ENCODE measurements around the gene MTX1.
"Not testable (repeated sequence)": the region's sequence is repeated elsewhere in the genome, so short reads cannot be mapped to it uniquely, and the experiment has no call there.

Gene MTX1

DNA sequence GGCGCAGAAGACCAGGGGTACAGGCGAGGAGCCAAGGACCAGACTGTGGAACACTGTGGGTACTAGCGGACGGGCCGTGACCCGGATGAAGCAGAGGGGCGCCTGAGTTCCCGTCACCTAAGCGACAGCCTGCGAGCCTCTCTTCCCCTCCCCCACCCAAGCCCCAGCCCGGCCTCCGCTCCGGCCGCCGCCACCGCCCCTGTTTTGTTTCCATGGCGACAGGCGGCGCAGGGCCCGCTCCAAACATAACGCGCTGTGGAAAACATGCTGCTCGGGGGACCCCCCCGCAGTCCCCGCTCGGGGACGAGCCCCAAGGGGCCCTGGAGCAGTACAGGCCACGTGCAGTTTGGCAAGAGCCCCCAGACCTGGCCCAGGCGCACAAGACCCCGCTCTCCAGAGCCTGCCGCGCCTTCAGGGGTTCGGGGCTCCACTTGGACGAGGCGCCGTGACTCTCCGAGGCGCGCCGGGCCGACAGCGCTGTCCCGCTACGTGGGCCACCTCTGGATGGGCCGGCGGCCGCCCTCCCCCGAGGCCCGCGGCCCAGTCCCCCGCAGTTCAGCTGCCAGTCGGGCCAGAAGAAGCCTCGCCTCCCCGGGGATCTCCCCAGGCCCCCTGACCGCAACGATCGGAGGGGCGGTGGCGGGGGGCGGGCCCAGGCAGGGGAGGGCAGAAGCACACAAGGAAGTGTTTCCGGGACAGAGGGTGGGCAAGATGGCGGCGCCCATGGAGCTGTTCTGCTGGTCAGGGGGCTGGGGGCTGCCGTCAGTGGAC, at the start of gene MTX1:
MTX1 (plus strand) TSS at position 155 of the 771 bp plus-strand sequence; CDS start at position 265, 110 bp downstream.
- in situ Hi-C loops (cut with MboI; ENCODE audit: low sequenced_read_pairs) = no loop called here

DNA sequence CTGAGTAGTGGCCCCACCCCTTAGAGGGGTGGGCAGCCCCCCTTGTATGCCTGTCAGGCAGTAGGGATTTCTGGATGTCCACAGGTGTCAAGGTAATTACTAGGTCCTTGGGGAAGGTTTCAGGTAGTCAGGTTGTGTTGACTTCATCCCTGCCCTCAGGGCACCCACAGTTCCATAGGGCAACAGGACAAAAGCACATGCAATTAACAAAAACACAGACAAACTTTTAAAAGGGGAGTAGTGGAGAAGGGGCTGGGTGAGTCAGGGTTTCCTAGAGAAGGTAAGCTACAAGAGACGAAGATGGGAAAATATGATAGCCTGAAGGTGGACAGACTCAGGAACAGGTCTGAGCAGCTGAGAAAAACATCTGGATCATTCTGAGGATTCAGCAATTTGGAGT, 49.5 kb upstream of the MTX1 start:
- in situ Hi-C loops (cut with MboI; ENCODE audit: low sequenced_read_pairs) = no loop called here

GRCh38 chr1:155160128-155160527, 48.4 kb upstream of the MTX1 start:
- in situ Hi-C loops (cut with MboI; ENCODE audit: low sequenced_read_pairs) = no loop called here

DNA sequence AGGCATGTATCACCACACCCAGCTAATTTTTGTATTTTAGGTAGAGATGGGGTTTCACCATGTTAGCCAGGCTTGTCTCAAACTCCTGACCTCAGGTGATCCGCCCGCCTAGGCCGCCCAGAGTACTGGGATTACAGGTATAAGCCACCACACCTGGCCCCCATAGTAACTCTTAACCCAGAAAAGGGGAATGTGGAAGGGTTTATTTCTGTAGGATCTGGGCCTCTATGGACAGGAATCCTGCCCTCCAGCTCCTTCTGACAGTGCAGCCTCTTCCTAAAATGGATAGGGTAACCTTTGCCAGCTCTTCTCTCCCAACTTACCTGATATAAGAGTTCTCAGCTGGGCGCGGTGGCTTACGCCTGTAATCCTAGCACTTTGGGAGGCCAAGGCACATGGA, 45.9 kb upstream of the MTX1 start:
- in situ Hi-C loops (cut with MboI; ENCODE audit: low sequenced_read_pairs) = not testable (repeated sequence)

- in situ Hi-C loops (cut with MboI; ENCODE audit: low sequenced_read_pairs) = not testable (repeated sequence)
These were observed 44.7 kb upstream of the MTX1 start for GRCh38 chr1:155163785-155164184.

- in situ Hi-C loops (cut with MboI; ENCODE audit: low sequenced_read_pairs) = not testable (repeated sequence)
These were observed 43.9 kb upstream of the MTX1 start for GRCh38 chr1:155164625-155165024.

DNA sequence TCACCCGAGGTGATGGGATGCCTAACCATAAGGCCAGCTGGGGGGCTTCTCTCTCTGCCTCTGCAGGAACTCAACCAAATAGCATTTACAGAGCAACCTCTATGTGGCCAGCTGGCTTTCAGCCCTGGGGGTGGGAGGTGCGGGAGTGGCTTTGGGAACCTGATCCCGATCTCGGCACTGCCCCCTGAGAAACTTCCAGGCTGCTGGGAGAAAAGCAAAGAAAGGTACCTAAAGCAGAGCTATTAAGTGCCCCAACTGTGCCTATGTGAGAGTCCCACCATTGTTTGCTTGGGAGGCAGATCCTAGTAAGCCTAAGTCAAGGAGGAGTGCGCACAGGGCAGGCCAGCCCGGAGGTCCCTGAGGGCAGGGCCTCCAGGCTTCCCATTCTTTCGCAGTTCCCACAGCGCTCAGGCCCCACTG, 42.4 kb upstream of the MTX1 start:
- in situ Hi-C loops (cut with MboI; ENCODE audit: low sequenced_read_pairs) = no loop called here

GRCh38 chr1:155166471-155167165, 41.9 kb upstream of the MTX1 start:
- in situ Hi-C loops (cut with MboI; ENCODE audit: low sequenced_read_pairs) = no loop called here

- in situ Hi-C loops (cut with MboI; ENCODE audit: low sequenced_read_pairs) = no loop called here
These were observed 41.1 kb upstream of the MTX1 start for GRCh38 chr1:155167166-155168104.

- in situ Hi-C loops (cut with MboI; ENCODE audit: low sequenced_read_pairs) = not testable (repeated sequence)
These were observed 40.4 kb upstream of the MTX1 start for GRCh38 chr1:155168105-155168445.

DNA sequence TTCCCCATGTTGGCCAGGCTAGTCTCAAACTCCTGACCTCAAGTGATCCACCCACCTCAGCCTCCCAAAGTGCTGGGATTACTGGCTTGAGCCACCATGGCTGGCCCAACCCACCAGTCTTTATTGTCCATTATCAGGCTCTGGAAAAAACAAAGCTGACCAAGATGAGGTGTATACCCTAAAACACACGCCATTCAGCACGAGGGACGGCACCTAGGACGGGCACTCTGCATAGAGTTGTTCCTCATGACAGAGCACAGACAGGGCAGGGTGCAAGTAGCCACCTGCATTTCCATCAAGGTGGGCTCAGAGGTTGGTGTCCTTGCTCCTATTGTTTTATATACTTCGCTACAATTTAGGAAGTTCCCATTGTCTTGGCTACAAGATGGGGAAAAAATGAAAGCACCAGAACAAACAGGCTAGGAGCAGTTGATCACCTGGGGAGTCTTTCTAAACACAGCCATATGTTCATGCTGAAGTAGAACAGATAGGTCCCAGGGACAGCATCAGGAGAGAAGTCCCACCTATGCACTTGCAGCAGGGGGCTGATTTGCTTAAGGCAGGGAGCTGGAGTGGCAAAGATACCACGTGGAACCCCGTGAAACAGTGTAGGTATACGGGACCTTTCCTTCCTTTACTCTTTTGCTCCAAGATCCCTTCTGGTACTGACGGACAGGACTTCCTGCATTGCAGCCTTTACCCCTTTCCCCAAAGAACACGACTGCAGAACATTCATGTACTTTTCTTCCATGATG, 39.9 kb upstream of the MTX1 start:
- in situ Hi-C loops (cut with MboI; ENCODE audit: low sequenced_read_pairs) = no loop called here

DNA sequence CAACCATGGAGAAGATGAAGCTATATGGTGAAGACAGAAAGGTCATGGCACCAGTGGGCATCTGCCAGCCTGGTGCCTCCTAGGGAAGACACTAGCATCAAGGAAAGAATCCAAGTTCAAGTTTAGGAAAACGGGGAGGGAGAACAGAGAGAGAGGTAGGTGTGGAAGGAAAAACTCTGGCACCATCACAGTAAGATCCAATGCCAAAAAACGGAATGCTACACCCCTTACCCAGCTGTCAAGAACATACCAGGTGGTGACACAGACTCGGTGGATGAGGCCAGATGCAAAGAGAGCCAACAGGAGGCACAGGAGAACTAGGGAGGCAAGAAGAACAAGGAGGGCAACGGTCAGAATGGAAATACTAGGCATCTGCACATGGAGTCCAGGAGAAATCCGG, 39.0 kb upstream of the MTX1 start:
- in situ Hi-C loops (cut with MboI; ENCODE audit: low sequenced_read_pairs) = no loop called here

- in situ Hi-C loops (cut with MboI; ENCODE audit: low sequenced_read_pairs) = no loop called here
These were observed 38.3 kb upstream of the MTX1 start for GRCh38 chr1:155170101-155170785.

DNA sequence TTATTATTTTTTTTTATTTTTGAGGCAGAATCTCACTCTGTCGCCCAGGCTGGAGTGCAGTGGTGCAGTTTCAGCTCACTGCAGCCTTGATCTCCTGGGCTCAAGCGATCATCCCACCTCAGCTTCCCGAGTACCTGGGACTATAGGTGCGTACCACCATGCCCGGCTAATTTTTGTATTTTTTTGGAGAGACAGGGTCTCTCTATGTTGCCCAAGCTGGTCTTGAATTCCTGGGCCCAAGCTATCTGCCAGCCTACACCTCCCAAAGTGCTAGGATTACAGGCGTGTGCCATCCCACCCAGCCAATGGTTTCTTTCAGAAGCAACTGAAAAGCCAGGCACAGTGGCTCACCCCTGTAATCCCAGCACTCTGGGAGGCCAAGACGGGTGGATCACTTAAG, 37.7 kb upstream of the MTX1 start:
- in situ Hi-C loops (cut with MboI; ENCODE audit: low sequenced_read_pairs) = no loop called here

DNA sequence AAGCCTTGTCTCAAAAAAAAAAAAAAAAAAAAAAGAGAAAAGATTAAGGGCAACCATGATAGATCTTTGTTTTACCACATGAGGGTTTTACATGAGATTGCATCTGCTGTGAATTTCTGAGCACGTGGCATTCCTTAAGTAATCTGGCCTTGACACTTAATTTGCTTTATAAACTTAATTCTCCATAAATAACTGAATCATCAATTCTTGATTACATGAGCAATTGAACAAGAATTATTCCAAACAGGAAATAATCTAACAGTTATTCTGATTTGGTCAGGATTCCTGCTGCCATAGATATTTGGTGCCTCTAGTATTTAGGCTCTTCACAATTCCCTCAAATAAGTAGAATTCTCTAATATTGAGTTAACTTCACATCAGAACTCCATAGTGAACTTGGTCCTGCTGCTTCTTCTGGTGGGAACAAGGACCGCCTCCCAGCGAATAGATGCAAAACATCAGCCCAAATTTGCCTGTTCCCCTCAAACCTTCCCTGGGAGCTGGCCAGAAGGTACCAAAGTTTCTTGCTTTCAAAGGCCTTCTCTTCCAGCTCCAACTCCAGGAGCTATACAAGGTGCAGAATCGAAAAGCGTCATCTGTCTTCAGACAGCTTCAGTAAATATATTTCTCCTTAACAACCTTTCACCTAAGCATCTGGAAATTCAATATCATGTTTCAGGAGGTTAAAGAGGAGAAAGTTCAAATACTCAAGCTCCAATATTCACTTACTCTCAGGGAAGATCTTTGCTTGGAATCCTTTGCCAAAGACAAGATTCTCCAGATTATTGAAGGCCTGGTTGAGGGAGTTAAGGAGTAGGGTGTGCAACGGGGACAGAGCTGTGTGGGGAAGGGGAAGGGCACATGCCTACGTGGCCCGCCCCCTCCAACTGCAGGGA, 36.4 kb upstream of the MTX1 start:
- in situ Hi-C loops (cut with MboI; ENCODE audit: low sequenced_read_pairs) = no loop called here

DNA sequence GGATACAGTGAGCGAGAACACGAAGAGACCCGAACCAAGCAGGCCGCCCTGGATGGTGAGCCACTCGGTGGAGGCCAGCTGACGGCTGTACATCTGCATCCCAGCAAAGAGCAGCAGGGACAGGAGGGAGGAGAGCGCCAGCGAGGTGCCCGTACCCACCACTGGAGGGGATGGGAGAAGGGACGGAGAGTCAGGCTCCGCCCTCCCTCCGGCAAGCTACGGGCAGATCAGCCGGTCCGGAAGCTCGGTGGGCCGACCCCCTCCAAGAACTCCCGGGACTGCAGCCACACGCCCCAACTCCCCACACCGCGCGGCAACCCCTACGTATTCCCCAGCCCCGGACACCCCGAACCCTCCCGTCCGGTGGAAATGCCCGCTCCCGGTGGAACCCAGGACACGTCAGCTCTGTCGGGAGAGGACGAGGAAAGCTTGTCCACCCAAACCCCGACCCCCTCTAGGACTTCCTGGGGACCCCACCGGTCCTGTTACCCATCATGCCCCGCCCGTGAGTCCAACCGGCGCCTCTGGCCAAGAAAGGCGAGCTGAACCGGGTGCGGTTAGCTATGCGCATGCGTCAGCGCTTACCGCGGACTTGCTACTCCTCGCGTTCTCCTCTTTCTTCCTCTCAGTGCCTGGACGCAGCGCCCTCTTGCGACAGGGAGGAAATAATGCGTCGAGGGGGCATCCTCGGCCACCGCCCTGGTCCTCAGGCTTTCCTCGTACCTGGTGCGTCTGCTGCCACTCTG, 35.6 kb upstream of the MTX1 start, which contains the start of gene KRTCAP2:
KRTCAP2 (minus strand) TSS at position 573 of the 746 bp plus-strand sequence; CDS start at position 493, 80 bp downstream.
- in situ Hi-C loops (cut with MboI; ENCODE audit: low sequenced_read_pairs) = no loop called here

DNA sequence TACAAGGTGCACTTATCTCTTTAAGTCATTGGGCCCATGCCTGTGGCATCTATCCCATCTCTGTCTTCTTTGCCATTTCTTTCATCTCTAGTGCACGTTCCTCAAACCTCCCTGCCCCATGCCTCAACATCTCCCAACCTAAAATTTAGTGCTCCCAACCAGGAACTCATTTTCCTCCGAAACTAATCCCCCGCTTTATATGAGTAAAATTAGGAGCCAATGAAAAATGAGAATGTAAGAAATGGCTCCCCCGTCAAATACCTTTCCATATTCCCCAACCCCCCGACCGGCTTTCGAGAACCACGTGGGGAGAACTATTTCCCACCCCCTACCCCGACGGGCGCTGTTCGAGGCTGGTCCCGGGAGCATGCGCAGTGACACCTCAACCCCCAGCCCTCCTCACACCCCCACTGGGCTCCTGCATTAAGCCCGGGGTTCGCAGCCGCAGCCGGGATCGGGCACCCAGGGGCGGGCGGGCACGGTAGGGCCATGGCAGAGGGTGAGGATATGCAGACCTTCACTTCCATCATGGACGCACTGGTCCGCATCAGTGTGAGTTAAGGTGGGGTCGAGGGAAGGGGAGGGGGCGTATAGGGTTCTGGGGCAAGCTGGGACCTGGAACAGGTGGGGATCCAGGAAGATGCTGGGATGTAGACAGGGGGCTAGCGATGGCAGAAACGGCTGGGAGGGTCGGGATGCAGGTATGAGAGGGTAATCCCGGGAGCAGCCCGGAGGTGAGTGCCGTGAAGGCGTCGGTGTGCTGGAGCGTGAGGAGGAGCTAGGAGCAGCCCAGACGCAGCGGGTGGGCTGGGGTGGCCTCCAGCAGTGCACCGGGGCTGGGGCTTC, 34.8 kb upstream of the MTX1 start, which contains the start of gene TRIM46:
TRIM46 (plus strand) TSS at position 372 of the 846 bp plus-strand sequence; CDS start at position 490, 118 bp downstream.
- in situ Hi-C loops (cut with MboI; ENCODE audit: low sequenced_read_pairs) = no loop called here
